Effector memory CD4-positive, alpha-beta T cell (primary cell): ENCODE measurements around the gene GNAQ.

Source experiments
- DNase-seq, 3 donors: peaks; one replicate each; pipeline ENCODE4 v3.0.0-alpha.2; 2020
- H3K27ac ChIP-seq: 2 replicates; pipeline ENCODE4 v1.7.0; 2013; ENCODE audit warnings: mild to moderate bottlenecking, low read length, moderate library complexity; ENCODE audit not compliant: insufficient read depth, poor library complexity, severe bottlenecking
- H3K27me3 ChIP-seq: replicated peaks from 2 replicates; pipeline ENCODE4 v1.7.0; 2013; ENCODE audit warnings: mild to moderate bottlenecking, low read length; ENCODE audit not compliant: insufficient read depth, control insufficient read depth, poor library complexity, severe bottlenecking
- H3K36me3 ChIP-seq: 2 replicates; pipeline ENCODE4 v1.7.0; 2013; ENCODE audit warnings: mild to moderate bottlenecking, low read length, moderate library complexity; ENCODE audit not compliant: control insufficient read depth, insufficient read depth
- H3K4me1 ChIP-seq: 2 replicates; pipeline ENCODE4 v1.7.0; 2013; ENCODE audit warnings: low read length, mild to moderate bottlenecking; ENCODE audit not compliant: control insufficient read depth, insufficient read depth, poor library complexity, severe bottlenecking
- H3K4me3 ChIP-seq: 2 replicates; pipeline ENCODE4 v1.7.0; 2013; ENCODE audit warnings: low read length, low read depth, mild to moderate bottlenecking; ENCODE audit not compliant: insufficient read depth, poor library complexity, severe bottlenecking
- H3K9me3 ChIP-seq: 2 replicates; pipeline ENCODE4 v1.7.0; 2013; ENCODE audit warnings: mild to moderate bottlenecking, low read length, moderate library complexity; ENCODE audit not compliant: control insufficient read depth

Gene GNAQ

DNA sequence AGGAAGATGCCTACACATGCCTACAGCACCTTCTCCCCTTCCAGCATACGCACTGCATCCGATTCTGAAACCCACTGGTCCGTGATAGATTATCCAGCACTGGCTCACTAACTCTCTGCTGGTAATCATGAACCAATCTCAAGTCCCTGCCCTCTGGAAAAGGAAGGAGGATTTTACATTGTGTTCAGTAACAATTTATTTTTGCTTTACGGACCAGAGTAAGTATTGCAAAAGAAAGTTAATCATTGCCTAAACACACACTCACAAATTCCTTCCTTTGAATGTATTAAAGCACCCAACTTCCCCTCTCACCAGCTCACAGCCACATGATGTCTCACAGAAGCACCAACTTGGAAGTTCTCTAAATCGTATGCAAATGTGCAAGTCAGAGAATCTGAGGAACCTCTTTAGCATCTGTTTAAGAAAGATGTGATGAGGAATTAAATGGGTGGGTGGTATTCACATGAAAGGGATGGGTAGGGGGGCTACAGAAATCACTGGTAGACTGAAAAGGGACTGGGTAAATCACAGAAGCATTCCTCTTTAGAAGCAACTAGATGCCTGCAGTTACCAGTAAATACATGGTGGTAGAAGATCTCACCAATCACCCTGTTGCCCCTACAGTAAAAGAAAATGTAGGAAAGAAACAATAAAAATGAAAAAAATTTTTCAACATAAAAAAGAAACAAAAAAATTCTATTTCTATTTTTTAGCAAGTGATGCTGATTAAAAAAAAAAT lies 8.4 kb downstream of the GNAQ start:
- DNase-seq, result no peak
- no peaks in the 10 kb centered on the region for H3K9me3 ChIP-seq
- H3K27me3 ChIP-seq, result no peaks in the 10 kb centered on the region
- no peak overlapping the region for H3K4me3 ChIP-seq
- H3K4me1 ChIP-seq, result peaks cover 7% of the 10 kb centered on the region
- H3K27ac ChIP-seq, result no peak overlapping the region
- no peaks in the 10 kb centered on the region for H3K36me3 ChIP-seq

DNA sequence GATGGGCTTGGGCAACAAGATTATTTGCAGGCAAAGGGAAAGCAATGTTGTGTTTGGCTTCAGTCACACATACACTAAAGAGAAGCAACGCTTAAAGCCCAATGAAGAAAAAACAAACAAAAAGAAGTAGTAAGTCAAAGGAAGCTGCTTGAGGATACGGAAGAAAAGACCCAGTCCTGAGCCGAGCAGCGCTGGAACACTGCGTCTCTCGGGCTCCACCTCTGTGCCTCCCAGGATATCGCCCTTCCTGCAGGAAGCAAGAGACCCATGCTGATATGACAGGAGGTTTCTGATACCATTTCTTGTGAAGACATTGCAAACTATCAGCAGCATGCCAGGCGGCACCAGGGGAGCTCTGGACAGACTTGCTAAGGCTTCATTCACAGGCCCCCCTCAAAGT lies 9.9 kb downstream of the GNAQ start:
- Histone ChIP-seq H3K27me3 (no peaks in the 10 kb centered on the region), H3K4me3 (no peak overlapping the region), H3K36me3 (no peaks in the 10 kb centered on the region), H3K27ac (no peak overlapping the region), H3K4me1 (peaks cover 7% of the 10 kb centered on the region), H3K9me3 (no peaks in the 10 kb centered on the region)
- no peak for DNase-seq

DNA sequence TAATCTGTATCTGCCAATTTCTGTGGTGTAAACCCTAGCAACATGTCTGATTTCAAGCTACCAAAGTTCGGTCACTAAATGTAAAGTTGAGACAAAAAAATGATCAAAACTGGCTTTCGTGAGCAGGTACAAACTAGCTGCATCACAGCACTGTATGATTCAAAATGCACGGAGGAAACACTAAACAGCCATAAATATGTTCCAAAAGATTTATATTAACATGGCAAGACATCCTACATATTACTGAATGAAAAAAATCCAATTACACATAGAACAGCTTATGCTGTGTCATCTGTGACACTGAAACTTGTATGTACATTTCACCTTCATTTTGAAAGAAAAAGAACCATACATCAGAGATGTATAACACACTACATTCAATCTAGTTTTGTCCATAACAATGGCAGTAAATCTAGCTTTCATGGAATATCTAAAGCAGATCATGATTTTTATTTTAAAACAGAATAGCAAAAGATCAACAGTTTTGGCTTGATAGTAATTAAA lies 14.4 kb downstream of the GNAQ start:
- H3K4me3 ChIP-seq, result no peak overlapping the region
- H3K27me3 ChIP-seq, result no peaks in the 10 kb centered on the region
- H3K4me1 ChIP-seq, result peaks cover 7% of the 10 kb centered on the region
- H3K36me3 ChIP-seq, result no peaks in the 10 kb centered on the region
- no peak for DNase-seq
- H3K9me3 ChIP-seq, result no peaks in the 10 kb centered on the region
- H3K27ac ChIP-seq, result no peak overlapping the region

DNA sequence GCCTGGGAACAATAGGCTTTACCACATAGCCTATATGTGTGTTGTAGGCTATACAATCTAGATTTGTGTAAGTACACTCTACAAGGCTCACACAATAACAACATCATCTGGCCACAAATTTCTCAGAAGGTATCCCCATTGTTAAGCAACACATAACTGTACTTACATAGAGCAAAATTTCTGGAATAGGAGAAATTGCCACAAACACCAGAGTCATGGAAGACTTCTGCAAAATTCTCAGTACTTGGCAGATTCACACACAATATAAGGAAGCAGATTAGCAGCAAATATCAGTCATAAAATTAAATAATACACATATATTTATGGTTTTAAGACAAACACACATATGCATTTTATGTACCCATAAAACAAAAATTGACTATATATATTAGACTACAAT lies 16.4 kb downstream of the GNAQ start:
- Histone ChIP-seq H3K36me3 (no peaks in the 10 kb centered on the region), H3K9me3 (no peaks in the 10 kb centered on the region), H3K27me3 (no peaks in the 10 kb centered on the region), H3K4me3 (no peak overlapping the region), H3K4me1 (peaks cover 7% of the 10 kb centered on the region), H3K27ac (no peak overlapping the region)
- no peak for DNase-seq

DNA sequence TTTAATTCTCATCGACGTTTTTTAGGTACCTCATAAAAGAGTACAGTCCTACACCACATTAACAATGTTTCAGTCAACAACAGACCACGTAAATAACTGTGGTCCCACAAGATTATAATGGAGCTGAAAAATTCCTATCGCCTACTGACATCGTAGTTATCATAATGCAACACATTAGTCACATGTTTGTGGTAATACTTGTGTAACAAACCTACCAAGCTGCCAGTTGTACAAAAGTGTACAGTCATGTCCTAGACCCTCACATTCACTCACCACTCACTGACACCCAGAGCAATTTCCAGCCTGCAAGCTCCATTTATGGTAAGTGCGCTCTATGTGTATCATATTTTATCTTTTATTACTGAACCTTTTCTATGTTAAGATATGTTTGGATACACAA lies 16.8 kb downstream of the GNAQ start:
- no peak for DNase-seq
- no peak overlapping the region for H3K4me3 ChIP-seq
- peaks cover 11% of the 10 kb centered on the region for H3K4me1 ChIP-seq
- no peaks in the 10 kb centered on the region for H3K36me3 ChIP-seq
- H3K27ac ChIP-seq, result no peak overlapping the region
- no peaks in the 10 kb centered on the region for H3K9me3 ChIP-seq
- H3K27me3 ChIP-seq, result no peaks in the 10 kb centered on the region

DNA sequence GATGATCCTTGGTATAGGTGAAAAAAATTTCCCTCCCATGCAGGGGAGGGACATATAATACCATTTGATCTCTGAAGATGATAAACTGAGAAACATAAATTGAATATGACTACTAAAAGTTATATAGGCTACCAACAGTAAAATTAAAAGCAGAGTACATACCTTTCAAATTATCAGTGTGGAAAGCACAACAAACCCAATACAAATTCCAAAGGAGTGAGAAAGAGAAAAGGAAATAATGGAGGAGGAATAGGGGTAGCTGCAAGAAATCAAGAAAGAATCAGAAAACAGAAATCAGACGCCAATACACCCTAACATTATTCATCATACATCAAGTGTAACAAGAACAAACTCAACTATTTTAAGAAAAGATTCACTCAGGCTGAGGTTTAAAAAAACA lies 17.7 kb downstream of the GNAQ start:
- H3K4me3 ChIP-seq, result no peak overlapping the region
- H3K36me3 ChIP-seq, result no peaks in the 10 kb centered on the region
- DNase-seq, result no peak
- H3K4me1 ChIP-seq, result peaks cover 12% of the 10 kb centered on the region
- no peaks in the 10 kb centered on the region for H3K27me3 ChIP-seq
- no peak overlapping the region for H3K27ac ChIP-seq
- H3K9me3 ChIP-seq, result no peaks in the 10 kb centered on the region

DNA sequence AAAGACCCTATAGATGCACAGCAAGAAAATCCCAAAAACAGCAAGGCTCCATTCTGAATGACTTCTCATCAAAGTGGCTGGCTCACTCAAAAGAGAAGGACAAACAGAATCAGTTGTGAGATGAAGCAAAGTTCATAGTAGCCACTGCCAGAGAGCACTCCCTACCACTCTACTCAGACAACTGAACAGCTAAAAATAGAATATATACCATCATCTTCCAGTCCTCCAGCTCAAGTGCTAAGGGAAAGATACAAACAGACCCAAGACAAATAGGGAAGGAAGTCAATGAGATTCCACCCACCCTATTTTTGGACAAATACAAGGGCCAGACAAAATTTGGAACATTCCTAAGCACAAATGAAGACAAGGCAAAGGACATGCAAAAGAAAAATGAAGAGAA lies 20.6 kb downstream of the GNAQ start:
- H3K27ac ChIP-seq, result no peak overlapping the region
- peaks cover 12% of the 10 kb centered on the region for H3K4me1 ChIP-seq
- H3K27me3 ChIP-seq, result no peaks in the 10 kb centered on the region

DNA sequence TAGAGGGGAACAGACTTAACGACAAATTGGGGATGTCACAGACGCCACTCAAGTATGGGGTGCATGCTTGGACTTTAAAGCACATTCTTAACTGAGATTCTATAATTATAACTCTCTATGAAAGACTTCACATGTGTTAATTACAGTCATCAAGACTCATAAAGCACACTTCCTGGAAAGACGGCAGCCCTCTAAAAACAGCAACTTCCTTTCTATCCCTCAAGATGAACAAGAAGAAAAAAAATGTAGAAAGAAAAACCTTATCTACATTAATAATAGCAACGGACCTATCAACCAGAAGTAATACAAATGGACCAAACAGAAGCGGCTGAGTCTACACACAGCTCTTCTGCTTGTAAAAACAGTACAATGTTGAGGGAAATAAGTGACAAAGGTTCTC lies 21.2 kb downstream of the GNAQ start:
- DNase-seq, result no peak
- Histone ChIP-seq H3K4me3 (no peak overlapping the region), H3K27me3 (no peaks in the 10 kb centered on the region), H3K9me3 (no peaks in the 10 kb centered on the region), H3K4me1 (peaks cover 12% of the 10 kb centered on the region), H3K27ac (no peak overlapping the region), H3K36me3 (no peaks in the 10 kb centered on the region)

More for the DNA sequence above, 20.6 kb downstream of the GNAQ start:
- no peaks in the 10 kb centered on the region for H3K9me3 ChIP-seq
- DNase-seq, result no peak
- no peak overlapping the region for H3K4me3 ChIP-seq
- H3K36me3 ChIP-seq, result no peaks in the 10 kb centered on the region

DNA sequence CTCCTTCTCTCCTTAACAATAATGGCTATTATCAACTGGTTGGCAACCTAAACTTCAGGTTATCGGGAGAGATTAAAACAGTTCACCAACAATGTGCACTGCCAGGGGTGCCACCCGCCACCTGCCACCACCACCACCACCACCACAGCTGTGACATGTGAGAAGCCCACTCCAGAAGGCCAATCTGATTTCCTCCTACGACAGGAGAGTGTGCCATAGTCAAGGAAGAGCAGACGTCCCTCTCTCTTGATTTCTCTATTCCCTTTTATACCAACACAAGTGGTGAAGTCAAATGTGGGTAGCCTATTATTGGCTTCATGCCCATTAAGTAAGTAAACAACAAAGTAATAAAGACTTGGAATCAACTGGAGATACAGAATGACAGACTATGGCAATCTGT lies 22.4 kb downstream of the GNAQ start:
- Histone ChIP-seq H3K27me3 (no peaks in the 10 kb centered on the region), H3K36me3 (no peaks in the 10 kb centered on the region), H3K27ac (no peak overlapping the region), H3K4me1 (peaks cover 12% of the 10 kb centered on the region), H3K9me3 (no peaks in the 10 kb centered on the region), H3K4me3 (no peak overlapping the region)
- no peak for DNase-seq

DNA sequence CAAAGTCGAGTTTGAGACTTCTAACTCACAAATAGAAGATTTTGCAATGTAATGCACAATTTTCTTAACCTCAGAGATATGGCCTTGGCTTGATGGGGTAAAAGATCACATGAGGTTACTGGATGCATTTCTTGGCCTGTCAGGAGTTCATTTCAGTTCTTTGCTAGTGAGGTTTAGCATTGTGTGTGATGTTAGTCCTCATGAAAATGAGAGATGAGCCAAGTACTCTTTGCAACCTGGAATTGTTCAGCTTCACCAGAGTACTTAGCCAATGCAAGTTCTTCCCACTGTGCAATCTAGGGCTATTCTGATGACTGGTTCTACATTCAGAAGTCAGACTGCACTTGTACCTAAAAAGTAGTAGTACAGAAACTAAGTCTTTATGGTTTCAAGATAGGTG lies 24.9 kb downstream of the GNAQ start:
- no peaks in the 10 kb centered on the region for H3K27me3 ChIP-seq
- H3K4me1 ChIP-seq, result peaks cover 12% of the 10 kb centered on the region
- H3K27ac ChIP-seq, result no peak overlapping the region
- DNase-seq, result no peak
- no peaks in the 10 kb centered on the region for H3K36me3 ChIP-seq
- no peak overlapping the region for H3K4me3 ChIP-seq
- H3K9me3 ChIP-seq, result no peaks in the 10 kb centered on the region
